ENCODE measurements around the gene SPEN.

DNA sequence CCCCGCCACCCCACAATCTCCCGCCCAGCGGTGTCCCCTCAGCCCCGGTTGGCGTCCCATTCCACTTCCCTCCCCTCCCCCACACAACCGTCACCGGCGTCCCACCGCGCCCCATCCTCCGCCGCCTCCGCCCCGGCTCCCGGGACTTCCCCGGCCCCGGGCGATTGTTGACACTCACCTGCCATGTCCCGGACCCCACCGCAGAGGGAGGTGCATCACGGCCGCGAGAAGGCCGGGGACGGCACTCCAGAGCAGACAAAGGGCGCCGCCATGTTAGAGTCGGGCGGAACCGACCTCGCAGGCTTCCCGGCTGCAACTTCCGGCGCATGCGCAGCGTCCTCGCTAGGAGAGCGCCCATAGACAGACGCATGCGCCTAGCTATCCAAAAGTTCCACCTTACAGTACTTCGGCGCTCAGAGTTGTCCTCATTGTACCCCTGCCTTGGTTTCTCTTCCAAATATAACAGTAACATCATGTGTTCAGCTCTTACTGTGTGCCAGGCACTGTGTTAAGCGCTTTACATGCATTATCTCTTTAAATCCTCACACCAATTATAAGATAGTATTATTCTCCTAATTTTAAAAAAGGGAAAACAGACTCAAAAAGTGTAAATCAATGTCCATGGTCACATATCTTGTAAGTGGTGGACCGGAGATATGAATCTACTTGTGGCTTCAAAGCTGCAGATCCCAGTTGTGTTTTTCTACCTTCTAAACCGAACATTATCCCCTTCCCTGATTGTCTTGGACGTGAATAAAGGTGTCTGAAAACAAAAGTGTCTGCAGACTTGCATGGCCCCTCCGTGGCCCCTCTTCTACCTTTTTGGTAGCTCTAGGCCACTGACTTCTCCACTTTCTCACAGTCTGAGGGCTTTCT lies 128.5 kb downstream of the SPEN start, which contains the start of gene ZBTB17:
- TF ChIP-seq, protein P1, sequence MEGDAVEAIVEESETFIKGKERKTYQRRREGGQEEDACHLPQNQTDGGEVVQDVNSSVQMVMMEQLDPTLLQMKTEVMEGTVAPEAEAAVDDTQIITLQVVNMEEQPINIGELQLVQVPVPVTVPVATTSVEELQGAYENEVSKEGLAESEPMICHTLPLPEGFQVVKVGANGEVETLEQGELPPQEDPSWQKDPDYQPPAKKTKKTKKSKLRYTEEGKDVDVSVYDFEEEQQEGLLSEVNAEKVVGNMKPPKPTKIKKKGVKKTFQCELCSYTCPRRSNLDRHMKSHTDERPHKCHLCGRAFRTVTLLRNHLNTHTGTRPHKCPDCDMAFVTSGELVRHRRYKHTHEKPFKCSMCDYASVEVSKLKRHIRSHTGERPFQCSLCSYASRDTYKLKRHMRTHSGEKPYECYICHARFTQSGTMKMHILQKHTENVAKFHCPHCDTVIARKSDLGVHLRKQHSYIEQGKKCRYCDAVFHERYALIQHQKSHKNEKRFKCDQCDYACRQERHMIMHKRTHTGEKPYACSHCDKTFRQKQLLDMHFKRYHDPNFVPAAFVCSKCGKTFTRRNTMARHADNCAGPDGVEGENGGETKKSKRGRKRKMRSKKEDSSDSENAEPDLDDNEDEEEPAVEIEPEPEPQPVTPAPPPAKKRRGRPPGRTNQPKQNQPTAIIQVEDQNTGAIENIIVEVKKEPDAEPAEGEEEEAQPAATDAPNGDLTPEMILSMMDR (IDR thresholded peaks at IDR 0.05), result no peak
- no peak for TF ChIP-seq EP300 (IDR thresholded peaks at IDR 0.05)

Data from esophagus muscularis mucosa (tissue), 3 donors.